ENCODE data around the gene OFD1. TPM values are rescaled to one million over a fixed set of nuclear protein-coding genes. Genes with fewer than 3 reads are reported as not detected.

The OFD1 gene, protein sequence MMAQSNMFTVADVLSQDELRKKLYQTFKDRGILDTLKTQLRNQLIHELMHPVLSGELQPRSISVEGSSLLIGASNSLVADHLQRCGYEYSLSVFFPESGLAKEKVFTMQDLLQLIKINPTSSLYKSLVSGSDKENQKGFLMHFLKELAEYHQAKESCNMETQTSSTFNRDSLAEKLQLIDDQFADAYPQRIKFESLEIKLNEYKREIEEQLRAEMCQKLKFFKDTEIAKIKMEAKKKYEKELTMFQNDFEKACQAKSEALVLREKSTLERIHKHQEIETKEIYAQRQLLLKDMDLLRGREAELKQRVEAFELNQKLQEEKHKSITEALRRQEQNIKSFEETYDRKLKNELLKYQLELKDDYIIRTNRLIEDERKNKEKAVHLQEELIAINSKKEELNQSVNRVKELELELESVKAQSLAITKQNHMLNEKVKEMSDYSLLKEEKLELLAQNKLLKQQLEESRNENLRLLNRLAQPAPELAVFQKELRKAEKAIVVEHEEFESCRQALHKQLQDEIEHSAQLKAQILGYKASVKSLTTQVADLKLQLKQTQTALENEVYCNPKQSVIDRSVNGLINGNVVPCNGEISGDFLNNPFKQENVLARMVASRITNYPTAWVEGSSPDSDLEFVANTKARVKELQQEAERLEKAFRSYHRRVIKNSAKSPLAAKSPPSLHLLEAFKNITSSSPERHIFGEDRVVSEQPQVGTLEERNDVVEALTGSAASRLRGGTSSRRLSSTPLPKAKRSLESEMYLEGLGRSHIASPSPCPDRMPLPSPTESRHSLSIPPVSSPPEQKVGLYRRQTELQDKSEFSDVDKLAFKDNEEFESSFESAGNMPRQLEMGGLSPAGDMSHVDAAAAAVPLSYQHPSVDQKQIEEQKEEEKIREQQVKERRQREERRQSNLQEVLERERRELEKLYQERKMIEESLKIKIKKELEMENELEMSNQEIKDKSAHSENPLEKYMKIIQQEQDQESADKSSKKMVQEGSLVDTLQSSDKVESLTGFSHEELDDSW
- 11.8 to 14.4 TPM (median 13.0 TPM) in 5 replicates for total RNA-seq (2022; extraction: Qiagen RNA extraction)

GRCh38 chrX:13734278-13735172, at the start of gene OFD1, which contains the start of gene TRAPPC2:
Gene OFD1, plus strand, starts transcription at chrX:13734748. Its CDS starts 324 bp downstream, at chrX:13735072.
Gene TRAPPC2, minus strand, starts transcription at chrX:13734620. Its CDS starts 14,657 bp downstream, at chrX:13719963.

GRCh38 chrX:13688958-13689740, 45.4 kb upstream of the OFD1 start, which contains the start of gene RAB9A:
Gene RAB9A, plus strand, starts transcription at chrX:13689128. Its CDS starts 19,619 bp downstream, at chrX:13708747.

GRCh38 chrX:13816643-13817627, 82.4 kb downstream of the OFD1 start, which contains the start of gene GPM6B:
Gene GPM6B, minus strand, starts transcription at chrX:13817093. Its CDS starts 189 bp downstream, at chrX:13816904.

Other genes starting within 250 kb of the OFD1 start
- 0.05 TPM in 1 of 5 replicates, not detected in the others for gene EGFL6, start 165.1 kb upstream of the OFD1 start, total RNA-seq (2022; extraction: Qiagen RNA extraction)
- 0.60 to 1.3 TPM (median 0.79 TPM) in 5 replicates for gene TCEANC, start 81.6 kb upstream of the OFD1 start, total RNA-seq (2022; extraction: Qiagen RNA extraction)
- gene RAB9A, start 45.6 kb upstream of the OFD1 start, total RNA-seq (2022; extraction: Qiagen RNA extraction): 29.1 to 34.7 TPM (median 31.4 TPM) in 5 replicates
- gene TRAPPC2, start 128 bp upstream of the OFD1 start, total RNA-seq (2022; extraction: Qiagen RNA extraction): 6.7 to 9.2 TPM (median 8.6 TPM) in 5 replicates
- gene GPM6B, start 82.3 kb downstream of the OFD1 start, total RNA-seq (2022; extraction: Qiagen RNA extraction): 0.08 to 0.53 TPM (median 0.39 TPM) in 5 replicates